ENCODE measurements around the gene CDK2AP2. TPM values are rescaled to one million over a fixed set of nuclear protein-coding genes. Genes with fewer than 3 reads are reported as not detected.
"Not testable (repeated sequence)": the region's sequence is repeated elsewhere in the genome, so short reads cannot be mapped to it uniquely, and the experiment has no call there.

The CDK2AP2 gene
- total RNA-seq, 1 donor from 2014 or later = 45.0 TPM

GRCh38 chr11:67551127-67551526, 43.2 kb upstream of the CDK2AP2 start:
- FAIRE-seq (no peak), DNase-seq (ENCODE audit: low read depth) (no peak)
- Mint-ChIP-seq H3K9me3 (ENCODE audit: unreplicated experiment) (peaks cover 17% of the 10 kb centered on the region), H3K4me3 (ENCODE audit: unreplicated experiment) (no peak overlapping the region), H3K27ac (ENCODE audit: unreplicated experiment) (no peak overlapping the region), H3K36me3 (ENCODE audit: low read depth, unreplicated experiment) (no peaks in the 10 kb centered on the region), H3K4me1 (ENCODE audit: low read depth, unreplicated experiment) (no peaks in the 10 kb centered on the region), H3K27me3 (ENCODE audit: low read depth, unreplicated experiment) (peaks cover 11% of the 10 kb centered on the region)
- no peaks in the 10 kb centered on the region for H3K4me1 ChIP-seq (ENCODE audit: insufficient read depth, low read length)
- no peak overlapping the region for H3K4me3 ChIP-seq (ENCODE audit: insufficient read depth, low read depth, low read length)
- no peak overlapping the region for H3K27ac ChIP-seq (ENCODE audit: low read depth, low read length)
- H2AFZ ChIP-seq (ENCODE audit: low read depth, low read length) = no peak overlapping the region
- no peak for TF ChIP-seq CTCF (IDR thresholded peaks at IDR 0.05; ENCODE audit: insufficient read depth, low read depth, low read length)
- no peak for TF ChIP-seq EZH2 (IDR thresholded peaks at IDR 0.05; ENCODE audit: insufficient read depth, low read length)
- H3K9ac ChIP-seq (ENCODE audit: low read length) = no peak overlapping the region
- no peaks in the 10 kb centered on the region for H4K20me1 ChIP-seq (ENCODE audit: insufficient read depth, low read length)
- no peaks in the 10 kb centered on the region for H3K9me3 ChIP-seq (ENCODE audit: insufficient read depth, low read depth, low read length)
- no peaks in the 10 kb centered on the region for H3K79me2 ChIP-seq (ENCODE audit: insufficient read depth, low read length)
- H3K4me2 ChIP-seq (ENCODE audit: low read length) = no peak overlapping the region
- H3K36me3 ChIP-seq (ENCODE audit: insufficient read depth, low read length) = no peaks in the 10 kb centered on the region
- H3K27me3 ChIP-seq (ENCODE audit: insufficient read depth, low read length) = no peaks in the 10 kb centered on the region

DNA sequence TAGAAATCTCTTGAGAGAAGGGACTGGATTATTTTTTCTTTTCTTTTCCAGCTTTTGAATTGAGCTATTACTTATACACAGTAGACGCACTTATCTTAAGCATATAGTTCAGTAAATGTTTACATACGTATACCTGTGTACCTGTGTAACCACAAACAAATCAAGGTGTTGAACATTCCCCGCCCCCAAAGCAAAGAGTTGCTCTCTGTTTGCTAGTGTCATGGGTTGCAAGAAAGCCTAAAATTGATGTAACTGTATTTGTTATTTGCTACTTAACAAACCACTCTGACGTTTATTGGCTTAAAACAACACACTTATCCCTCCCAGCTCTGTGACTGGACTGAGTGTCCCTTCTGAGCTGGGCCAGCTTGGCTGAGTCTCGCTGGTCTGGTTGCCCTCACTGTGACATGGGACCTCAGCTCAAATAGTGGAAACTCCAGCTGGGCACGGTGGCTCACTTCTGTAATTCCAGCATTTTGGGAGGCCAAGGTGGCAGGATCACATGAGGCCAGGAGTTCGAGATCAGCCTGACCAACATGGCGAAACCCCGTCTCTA, 40.7 kb upstream of the CDK2AP2 start:
- Histone ChIP-seq H3K27me3 (ENCODE audit: insufficient read depth, low read length) (no peaks in the 10 kb centered on the region), H3K9ac (ENCODE audit: low read length) (no peak overlapping the region), H3K36me3 (ENCODE audit: insufficient read depth, low read length) (no peaks in the 10 kb centered on the region), H3K4me3 (ENCODE audit: insufficient read depth, low read depth, low read length) (no peak overlapping the region), H3K27ac (ENCODE audit: low read depth, low read length) (no peak overlapping the region), H3K79me2 (ENCODE audit: insufficient read depth, low read length) (no peaks in the 10 kb centered on the region), H3K4me2 (ENCODE audit: low read length) (no peak overlapping the region), H3K9me3 (ENCODE audit: insufficient read depth, low read depth, low read length) (no peaks in the 10 kb centered on the region), H4K20me1 (ENCODE audit: insufficient read depth, low read length) (no peaks in the 10 kb centered on the region), H3K4me1 (ENCODE audit: insufficient read depth, low read length) (no peaks in the 10 kb centered on the region), H2AFZ (ENCODE audit: low read depth, low read length) (no peak overlapping the region)
- DNase-seq (ENCODE audit: low read depth) (no peak), FAIRE-seq (no peak)
- peaks cover 15% of the 10 kb centered on the region for H3K9me3 Mint-ChIP-seq (ENCODE audit: unreplicated experiment)
- H3K4me3 Mint-ChIP-seq (ENCODE audit: unreplicated experiment) = no peak overlapping the region
- H3K4me1 Mint-ChIP-seq (ENCODE audit: low read depth, unreplicated experiment) = no peaks in the 10 kb centered on the region
- TF ChIP-seq CTCF (IDR thresholded peaks at IDR 0.05; ENCODE audit: insufficient read depth, low read depth, low read length) = no peak
- no peak for TF ChIP-seq EZH2 (IDR thresholded peaks at IDR 0.05; ENCODE audit: insufficient read depth, low read length)
- H3K36me3 Mint-ChIP-seq (ENCODE audit: low read depth, unreplicated experiment) = no peaks in the 10 kb centered on the region
- H3K27me3 Mint-ChIP-seq (ENCODE audit: low read depth, unreplicated experiment) = peaks cover 22% of the 10 kb centered on the region
- H3K27ac Mint-ChIP-seq (ENCODE audit: unreplicated experiment) = no peak overlapping the region

DNA sequence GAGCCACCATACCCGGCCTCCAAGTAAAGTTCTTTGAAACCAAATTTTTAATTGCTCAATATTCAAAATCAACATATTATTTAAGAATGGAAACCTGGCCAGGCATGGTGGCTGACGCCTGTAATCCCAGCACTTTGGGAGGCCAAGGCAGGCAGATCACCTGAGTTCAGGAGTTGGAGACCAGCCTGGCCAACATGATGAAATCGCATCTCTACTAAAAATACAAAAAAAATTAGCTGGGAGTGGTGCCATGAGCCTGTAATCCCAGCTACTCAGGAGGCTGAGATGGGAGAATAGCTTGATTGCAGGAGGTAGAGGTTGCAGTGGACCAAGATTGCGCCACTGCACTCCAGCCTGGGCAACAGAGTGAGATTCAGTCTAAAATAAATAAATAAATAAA, 40.1 kb upstream of the CDK2AP2 start:
- H3K27me3 Mint-ChIP-seq (ENCODE audit: low read depth, unreplicated experiment) = peaks cover 22% of the 10 kb centered on the region
- peaks cover 15% of the 10 kb centered on the region for H3K9me3 Mint-ChIP-seq (ENCODE audit: unreplicated experiment)

More for the DNA sequence above, 40.1 kb upstream of the CDK2AP2 start:
- FAIRE-seq; H3K36me3 ChIP-seq (ENCODE audit: insufficient read depth, low read length); H4K20me1 ChIP-seq (ENCODE audit: insufficient read depth, low read length); H3K9ac ChIP-seq (ENCODE audit: low read length); H3K4me3 Mint-ChIP-seq (ENCODE audit: unreplicated experiment); H3K27ac ChIP-seq (ENCODE audit: low read depth, low read length); H3K4me1 Mint-ChIP-seq (ENCODE audit: low read depth, unreplicated experiment); H3K36me3 Mint-ChIP-seq (ENCODE audit: low read depth, unreplicated experiment); H2AFZ ChIP-seq (ENCODE audit: low read depth, low read length); H3K79me2 ChIP-seq (ENCODE audit: insufficient read depth, low read length); H3K4me1 ChIP-seq (ENCODE audit: insufficient read depth, low read length); DNase-seq (ENCODE audit: low read depth); H3K27me3 ChIP-seq (ENCODE audit: insufficient read depth, low read length); H3K4me2 ChIP-seq (ENCODE audit: low read length); H3K27ac Mint-ChIP-seq (ENCODE audit: unreplicated experiment); H3K4me3 ChIP-seq (ENCODE audit: insufficient read depth, low read depth, low read length); H3K9me3 ChIP-seq (ENCODE audit: insufficient read depth, low read depth, low read length): not testable (repeated sequence)

Measured in astrocyte (in vitro differentiated cells and primary cell).